Measurements from ENCODE around the gene CEBPG.

Gene CEBPG

GRCh38 chr19:33373453-33374235 is at the start of gene CEBPG:
Gene CEBPG (plus strand): TSS chr19:33373709. CDS start chr19:33379240, 5,531 bp downstream.
- Histone ChIP-seq H3K9ac (ENCODE audit: low read depth in 1 of 2, low read length in 2 of 2) (peak within 1 kb of the TSS; percentile 69 to 87), H3K9me3 (ENCODE audit: control insufficient read depth in 1 of 2, low read length in 2 of 2) (no peaks in the 10 kb centered on the region), H3K27ac (ENCODE audit: low read depth, low read length) (peak within 1 kb of the TSS; percentile 94), H3K36me3 (ENCODE audit: control insufficient read depth in 1 of 2, insufficient read depth in 2 of 2, low read length in 2 of 2) (peaks cover 0 to under 1% of the 10 kb centered on the region in 2 donors), H3K4me3 (ENCODE audit: low read depth in 1 of 2, low read length in 2 of 2) (peak within 1 kb of the TSS; percentile 77 to 94), H3K4me1 (ENCODE audit: control insufficient read depth in 1 of 2, insufficient read depth in 2 of 2, low read length in 2 of 2) (peaks cover 41 to 45% of the 10 kb centered on the region in 2 donors), H3K27me3 (ENCODE audit: control insufficient read depth in 1 of 2, insufficient read depth in 2 of 2, low read length in 2 of 2) (no peaks in the 10 kb centered on the region)

GRCh38 chr19:33324628-33325027 is 48.9 kb upstream of the CEBPG start:
- no peak overlapping the region for H3K4me3 ChIP-seq (ENCODE audit: low read depth in 1 of 2, low read length in 2 of 2)

GRCh38 chr19:33325920-33326319 is 47.6 kb upstream of the CEBPG start:
- H3K36me3 ChIP-seq (ENCODE audit: control insufficient read depth in 1 of 2, insufficient read depth in 2 of 2, low read length in 2 of 2): no peaks in the 10 kb centered on the region
- H3K27me3 ChIP-seq (ENCODE audit: control insufficient read depth in 1 of 2, insufficient read depth in 2 of 2, low read length in 2 of 2): no peaks in the 10 kb centered on the region
- no peak overlapping the region for H3K9ac ChIP-seq (ENCODE audit: low read depth in 1 of 2, low read length in 2 of 2)
- H3K27ac ChIP-seq (ENCODE audit: low read depth, low read length): no peak overlapping the region
- peaks cover 0 to 2% of the 10 kb centered on the region in 2 donors for H3K9me3 ChIP-seq (ENCODE audit: control insufficient read depth in 1 of 2, low read length in 2 of 2)
- H3K4me1 ChIP-seq (ENCODE audit: control insufficient read depth in 1 of 2, insufficient read depth in 2 of 2, low read length in 2 of 2): no peaks in the 10 kb centered on the region
- no peak overlapping the region for H3K4me3 ChIP-seq (ENCODE audit: low read depth in 1 of 2, low read length in 2 of 2)

More at GRCh38 chr19:33324628-33325027, 48.9 kb upstream of the CEBPG start:
- H3K27me3 ChIP-seq (ENCODE audit: control insufficient read depth in 1 of 2, insufficient read depth in 2 of 2, low read length in 2 of 2): no peaks in the 10 kb centered on the region
- H3K36me3 ChIP-seq (ENCODE audit: control insufficient read depth in 1 of 2, insufficient read depth in 2 of 2, low read length in 2 of 2): no peaks in the 10 kb centered on the region
- no peak overlapping the region for H3K27ac ChIP-seq (ENCODE audit: low read depth, low read length)
- no peaks in the 10 kb centered on the region for H3K4me1 ChIP-seq (ENCODE audit: control insufficient read depth in 1 of 2, insufficient read depth in 2 of 2, low read length in 2 of 2)
- peaks cover 0 to 2% of the 10 kb centered on the region in 2 donors for H3K9me3 ChIP-seq (ENCODE audit: control insufficient read depth in 1 of 2, low read length in 2 of 2)
- no peak overlapping the region for H3K9ac ChIP-seq (ENCODE audit: low read depth in 1 of 2, low read length in 2 of 2)

GRCh38 chr19:33329060-33329459 is 44.4 kb upstream of the CEBPG start:
- no peaks in the 10 kb centered on the region for H3K36me3 ChIP-seq (ENCODE audit: control insufficient read depth in 1 of 2, insufficient read depth in 2 of 2, low read length in 2 of 2)
- H3K9ac ChIP-seq (ENCODE audit: low read depth in 1 of 2, low read length in 2 of 2): no peak overlapping the region
- H3K9me3 ChIP-seq (ENCODE audit: control insufficient read depth in 1 of 2, low read length in 2 of 2): peaks cover 0 to 2% of the 10 kb centered on the region in 2 donors
- no peak overlapping the region for H3K4me3 ChIP-seq (ENCODE audit: low read depth in 1 of 2, low read length in 2 of 2)
- no peaks in the 10 kb centered on the region for H3K4me1 ChIP-seq (ENCODE audit: control insufficient read depth in 1 of 2, insufficient read depth in 2 of 2, low read length in 2 of 2)
- no peak overlapping the region for H3K27ac ChIP-seq (ENCODE audit: low read depth, low read length)
- no peaks in the 10 kb centered on the region for H3K27me3 ChIP-seq (ENCODE audit: control insufficient read depth in 1 of 2, insufficient read depth in 2 of 2, low read length in 2 of 2)

GRCh38 chr19:33329736-33330135 is 43.8 kb upstream of the CEBPG start:
- Histone ChIP-seq H3K36me3 (ENCODE audit: control insufficient read depth in 1 of 2, insufficient read depth in 2 of 2, low read length in 2 of 2) (no peaks in the 10 kb centered on the region), H3K9ac (ENCODE audit: low read depth in 1 of 2, low read length in 2 of 2) (no peak overlapping the region), H3K4me3 (ENCODE audit: low read depth in 1 of 2, low read length in 2 of 2) (no peak overlapping the region), H3K9me3 (ENCODE audit: control insufficient read depth in 1 of 2, low read length in 2 of 2) (peaks cover 0 to 2% of the 10 kb centered on the region in 2 donors), H3K27me3 (ENCODE audit: control insufficient read depth in 1 of 2, insufficient read depth in 2 of 2, low read length in 2 of 2) (no peaks in the 10 kb centered on the region), H3K4me1 (ENCODE audit: control insufficient read depth in 1 of 2, insufficient read depth in 2 of 2, low read length in 2 of 2) (no peaks in the 10 kb centered on the region), H3K27ac (ENCODE audit: low read depth, low read length) (no peak overlapping the region)

GRCh38 chr19:33332248-33332647 is 41.3 kb upstream of the CEBPG start:
- H3K36me3 ChIP-seq (ENCODE audit: control insufficient read depth in 1 of 2, insufficient read depth in 2 of 2, low read length in 2 of 2): no peaks in the 10 kb centered on the region
- H3K27me3 ChIP-seq (ENCODE audit: control insufficient read depth in 1 of 2, insufficient read depth in 2 of 2, low read length in 2 of 2): no peaks in the 10 kb centered on the region
- no peak overlapping the region for H3K27ac ChIP-seq (ENCODE audit: low read depth, low read length)
- H3K9me3 ChIP-seq (ENCODE audit: control insufficient read depth in 1 of 2, low read length in 2 of 2): no peaks in the 10 kb centered on the region
- no peaks in the 10 kb centered on the region for H3K4me1 ChIP-seq (ENCODE audit: control insufficient read depth in 1 of 2, insufficient read depth in 2 of 2, low read length in 2 of 2)
- no peak overlapping the region for H3K9ac ChIP-seq (ENCODE audit: low read depth in 1 of 2, low read length in 2 of 2)
- H3K4me3 ChIP-seq (ENCODE audit: low read depth in 1 of 2, low read length in 2 of 2): no peak overlapping the region

GRCh38 chr19:33333151-33333550 is 40.4 kb upstream of the CEBPG start:
- no peak overlapping the region for H3K4me3 ChIP-seq (ENCODE audit: low read depth in 1 of 2, low read length in 2 of 2)
- no peaks in the 10 kb centered on the region for H3K36me3 ChIP-seq (ENCODE audit: control insufficient read depth in 1 of 2, insufficient read depth in 2 of 2, low read length in 2 of 2)
- H3K9me3 ChIP-seq (ENCODE audit: control insufficient read depth in 1 of 2, low read length in 2 of 2): no peaks in the 10 kb centered on the region
- H3K27me3 ChIP-seq (ENCODE audit: control insufficient read depth in 1 of 2, insufficient read depth in 2 of 2, low read length in 2 of 2): no peaks in the 10 kb centered on the region
- H3K9ac ChIP-seq (ENCODE audit: low read depth in 1 of 2, low read length in 2 of 2): no peak overlapping the region
- no peaks in the 10 kb centered on the region for H3K4me1 ChIP-seq (ENCODE audit: control insufficient read depth in 1 of 2, insufficient read depth in 2 of 2, low read length in 2 of 2)
- no peak overlapping the region for H3K27ac ChIP-seq (ENCODE audit: low read depth, low read length)

GRCh38 chr19:33333642-33334041 is 39.9 kb upstream of the CEBPG start:
- H3K4me1 ChIP-seq (ENCODE audit: control insufficient read depth in 1 of 2, insufficient read depth in 2 of 2, low read length in 2 of 2): no peaks in the 10 kb centered on the region
- H3K27ac ChIP-seq (ENCODE audit: low read depth, low read length): no peak overlapping the region
- no peak overlapping the region for H3K9ac ChIP-seq (ENCODE audit: low read depth in 1 of 2, low read length in 2 of 2)
- H3K27me3 ChIP-seq (ENCODE audit: control insufficient read depth in 1 of 2, insufficient read depth in 2 of 2, low read length in 2 of 2): no peaks in the 10 kb centered on the region
- no peak overlapping the region for H3K4me3 ChIP-seq (ENCODE audit: low read depth in 1 of 2, low read length in 2 of 2)
- no peaks in the 10 kb centered on the region for H3K9me3 ChIP-seq (ENCODE audit: control insufficient read depth in 1 of 2, low read length in 2 of 2)
- H3K36me3 ChIP-seq (ENCODE audit: control insufficient read depth in 1 of 2, insufficient read depth in 2 of 2, low read length in 2 of 2): no peaks in the 10 kb centered on the region

GRCh38 chr19:33334271-33334670 is 39.2 kb upstream of the CEBPG start:
- H3K27ac ChIP-seq (ENCODE audit: low read depth, low read length): no peak overlapping the region
- no peak overlapping the region for H3K4me3 ChIP-seq (ENCODE audit: low read depth in 1 of 2, low read length in 2 of 2)
- H3K9ac ChIP-seq (ENCODE audit: low read depth in 1 of 2, low read length in 2 of 2): no peak overlapping the region
- H3K36me3 ChIP-seq (ENCODE audit: control insufficient read depth in 1 of 2, insufficient read depth in 2 of 2, low read length in 2 of 2): no peaks in the 10 kb centered on the region
- H3K9me3 ChIP-seq (ENCODE audit: control insufficient read depth in 1 of 2, low read length in 2 of 2): no peaks in the 10 kb centered on the region
- H3K27me3 ChIP-seq (ENCODE audit: control insufficient read depth in 1 of 2, insufficient read depth in 2 of 2, low read length in 2 of 2): no peaks in the 10 kb centered on the region
- no peaks in the 10 kb centered on the region for H3K4me1 ChIP-seq (ENCODE audit: control insufficient read depth in 1 of 2, insufficient read depth in 2 of 2, low read length in 2 of 2)

GRCh38 chr19:33335446-33335845 is 38.1 kb upstream of the CEBPG start:
- H3K27ac ChIP-seq (ENCODE audit: low read depth, low read length): no peak overlapping the region
- no peaks in the 10 kb centered on the region for H3K27me3 ChIP-seq (ENCODE audit: control insufficient read depth in 1 of 2, insufficient read depth in 2 of 2, low read length in 2 of 2)
- H3K4me1 ChIP-seq (ENCODE audit: control insufficient read depth in 1 of 2, insufficient read depth in 2 of 2, low read length in 2 of 2): no peaks in the 10 kb centered on the region
- no peak overlapping the region for H3K4me3 ChIP-seq (ENCODE audit: low read depth in 1 of 2, low read length in 2 of 2)
- H3K36me3 ChIP-seq (ENCODE audit: control insufficient read depth in 1 of 2, insufficient read depth in 2 of 2, low read length in 2 of 2): no peaks in the 10 kb centered on the region
- no peaks in the 10 kb centered on the region for H3K9me3 ChIP-seq (ENCODE audit: control insufficient read depth in 1 of 2, low read length in 2 of 2)
- no peak overlapping the region for H3K9ac ChIP-seq (ENCODE audit: low read depth in 1 of 2, low read length in 2 of 2)

All from duodenal mucosa (tissue), 2 donors.